GM12872 (cell line): ENCODE data around the gene MANEAL.

Experiments used
- CTCF ChIP-seq: IDR thresholded peaks from 3 replicates; pipeline ENCODE4 v1.5.1; 2011; ENCODE audit warnings: low read depth, mild to moderate bottlenecking, low read length, moderate library complexity; ENCODE audit not compliant: insufficient read depth

The MANEAL gene

GRCh38 chr1:37850352-37850955, 56.8 kb downstream of the MANEAL start:
- TF ChIP-seq CTCF: no peak
